GM18508 (cell line): ENCODE data around the gene INSC.

Experiments used
- ATAC-seq: cut with Tn5 transposase; IDR thresholded peaks from one replicate; pipeline ENCODE4 v1.9.1; 2021; ENCODE audit warnings: moderate number of reproducible peaks; ENCODE audit not compliant: insufficient read depth, unreplicated experiment

The INSC gene

GRCh38 chr11:15212876-15213275 is 98.2 kb downstream of the INSC start:
- ATAC-seq = no peak

- ATAC-seq = no peak
These were observed 98.9 kb downstream of the INSC start for GRCh38 chr11:15213471-15214231.

- ATAC-seq = no peak
These were observed 100.3 kb downstream of the INSC start for GRCh38 chr11:15215005-15215404.

GRCh38 chr11:15216678-15217077 is 102.0 kb downstream of the INSC start:
- no peak for ATAC-seq

GRCh38 chr11:15217416-15217815 is 102.7 kb downstream of the INSC start:
- ATAC-seq = no peak

- no peak for ATAC-seq
These were observed 108.1 kb downstream of the INSC start for GRCh38 chr11:15222777-15223176.

- no peak for ATAC-seq
These were observed 108.6 kb downstream of the INSC start for GRCh38 chr11:15223318-15223717.

GRCh38 chr11:15224466-15224865 is 109.7 kb downstream of the INSC start:
- no peak for ATAC-seq

GRCh38 chr11:15227011-15227410 is 112.3 kb downstream of the INSC start:
- ATAC-seq = no peak

- no peak for ATAC-seq
These were observed 113.7 kb downstream of the INSC start for GRCh38 chr11:15228331-15228849.

- ATAC-seq = no peak
These were observed 114.3 kb downstream of the INSC start for GRCh38 chr11:15229069-15229468.

GRCh38 chr11:15232496-15232895 is 117.8 kb downstream of the INSC start:
- ATAC-seq = no peak

GRCh38 chr11:15233371-15234165 is 118.8 kb downstream of the INSC start:
- no peak for ATAC-seq

- no peak for ATAC-seq
These were observed 120.1 kb downstream of the INSC start for GRCh38 chr11:15234796-15235195.

GRCh38 chr11:15236559-15236958 is 121.8 kb downstream of the INSC start:
- no peak for ATAC-seq

GRCh38 chr11:15238856-15239255 is 124.1 kb downstream of the INSC start:
- no peak for ATAC-seq

GRCh38 chr11:15248749-15249148 is 134.0 kb downstream of the INSC start:
- no peak for ATAC-seq

- ATAC-seq = peak; percentile 96
These were observed 143.9 kb downstream of the INSC start for GRCh38 chr11:15258433-15259165.

GRCh38 chr11:15266999-15267398 is 152.3 kb downstream of the INSC start:
- ATAC-seq = no peak

GRCh38 chr11:15268598-15268997 is 153.9 kb downstream of the INSC start:
- no peak for ATAC-seq

GRCh38 chr11:15275141-15275540 is 160.4 kb downstream of the INSC start:
- no peak for ATAC-seq
